GM23248 (cell line): ENCODE measurements around the gene ATP13A4.

Experiments
- EZH2 ChIP-seq: fragments of 200-600 bp; sonication (generic); IDR thresholded peaks from 2 replicates; pipeline ENCODE4 v1.6.1; 2018; ENCODE audit warnings: antibody characterized with exemption, mild to moderate bottlenecking; ENCODE audit not compliant: insufficient read depth, poor library complexity, severe bottlenecking
- EZH2phosphoT487 ChIP-seq: fragments of 200-600 bp; sonication (generic); IDR thresholded peaks from 2 replicates; pipeline ENCODE4 v1.6.1; 2018; ENCODE audit warnings: antibody characterized with exemption, moderate library complexity, mild to moderate bottlenecking, low read depth; ENCODE audit not compliant: insufficient read depth

- TF ChIP-seq EZH2 (no peak), EZH2phosphoT487 (no peak)
Observed at GRCh38 chr3:193418576-193419373, 135.9 kb downstream of the ATP13A4 start.
